ENCODE measurements around the gene FA2H.
A peak's percentile ranks its signal among the peaks of the same experiment; 100 is the strongest.
"Not testable (repeated sequence)": the region's sequence is repeated elsewhere in the genome, so short reads cannot be mapped to it uniquely, and the experiment has no call there.

The FA2H gene

GRCh38 chr16:74723256-74723655 lies 51.4 kb downstream of the FA2H start:
- DNase-seq (ENCODE audit: low read depth) = no peak

- not testable (repeated sequence) for DNase-seq (ENCODE audit: low read depth)
Observed at GRCh38 chr16:74722156-74722555, 52.5 kb downstream of the FA2H start.

DNA sequence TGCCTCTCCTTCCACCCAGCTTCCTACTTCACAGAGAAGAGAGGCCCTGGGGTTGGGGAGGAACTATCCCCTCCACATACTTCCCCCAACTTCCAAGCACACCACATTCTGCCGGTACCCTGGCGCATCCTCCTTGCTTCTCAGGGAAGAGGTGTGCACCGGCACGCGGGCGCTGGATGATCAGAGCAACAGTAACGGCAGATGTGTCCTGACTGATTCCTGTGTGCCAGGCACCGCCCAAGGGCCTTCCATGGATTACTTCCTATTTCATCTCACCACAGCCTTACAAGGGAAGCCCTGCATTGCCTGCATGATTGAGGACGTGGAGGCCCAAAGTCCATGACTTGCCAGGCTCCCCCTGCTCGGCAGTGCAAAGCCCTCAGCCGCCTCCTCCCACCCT lies 52.9 kb downstream of the FA2H start:
- DNase-seq (ENCODE audit: low read depth) = no peak

DNA sequence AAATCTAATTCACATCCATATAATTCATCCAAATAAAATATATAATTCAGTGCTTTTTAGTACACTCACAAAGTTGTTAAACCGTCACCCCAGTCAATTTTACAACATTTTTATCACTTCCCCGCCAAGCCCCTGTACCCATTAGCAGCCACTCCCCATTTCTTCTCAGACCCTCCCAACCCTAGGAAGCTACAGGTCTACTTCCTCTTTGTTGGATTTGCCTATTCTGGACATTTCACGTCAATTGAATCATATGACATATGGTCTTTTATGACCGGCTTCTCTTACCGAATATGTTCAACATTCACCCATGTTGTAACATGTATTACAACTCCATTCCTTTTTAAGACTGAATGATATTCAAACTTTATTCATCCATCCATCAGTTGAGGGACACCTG lies 54.0 kb downstream of the FA2H start:
- no peak for DNase-seq (ENCODE audit: low read depth)

DNA sequence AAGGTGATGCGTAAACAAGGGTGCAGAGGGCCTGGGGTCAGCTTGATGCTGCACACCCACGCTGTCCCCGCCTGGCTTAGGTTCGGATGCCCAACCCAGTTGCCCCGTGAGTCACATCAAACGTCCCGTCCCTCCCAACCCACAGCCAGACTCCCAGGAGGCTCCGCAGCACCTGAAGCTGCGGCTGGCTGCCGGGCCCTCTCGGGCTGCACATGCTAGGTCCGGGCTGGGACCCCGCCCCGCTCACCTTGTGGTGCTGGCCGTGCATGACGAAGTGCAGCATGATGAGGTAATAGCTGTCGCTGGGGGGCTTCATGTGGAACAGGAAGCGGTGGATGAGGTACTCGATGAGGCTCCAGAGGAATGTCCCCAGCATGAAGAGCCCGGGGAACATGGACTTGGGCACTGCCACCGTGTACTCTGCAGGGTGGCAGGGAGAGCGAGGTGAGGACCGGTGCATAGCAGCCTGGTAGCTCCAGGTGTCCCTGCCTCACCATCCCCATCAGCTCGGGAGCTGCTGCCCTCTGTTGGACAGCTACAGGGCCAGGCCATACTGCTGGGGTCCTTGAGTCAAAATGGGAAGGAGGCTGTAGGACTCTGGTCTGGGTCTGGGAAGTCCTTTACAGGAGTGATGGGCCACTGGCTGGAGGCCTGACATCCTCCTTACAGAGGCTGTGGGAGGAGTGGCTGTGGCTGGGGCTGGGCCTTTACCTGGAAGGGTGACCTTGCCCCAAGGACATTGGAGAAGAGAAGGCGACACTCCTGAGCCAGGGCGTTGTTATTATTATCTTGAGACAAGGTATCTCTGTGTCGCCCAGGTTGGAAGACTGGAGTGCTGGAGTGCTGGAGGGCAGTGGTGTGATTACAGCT lies 55.6 kb downstream of the FA2H start:
- no peak for DNase-seq (ENCODE audit: low read depth)

DNA sequence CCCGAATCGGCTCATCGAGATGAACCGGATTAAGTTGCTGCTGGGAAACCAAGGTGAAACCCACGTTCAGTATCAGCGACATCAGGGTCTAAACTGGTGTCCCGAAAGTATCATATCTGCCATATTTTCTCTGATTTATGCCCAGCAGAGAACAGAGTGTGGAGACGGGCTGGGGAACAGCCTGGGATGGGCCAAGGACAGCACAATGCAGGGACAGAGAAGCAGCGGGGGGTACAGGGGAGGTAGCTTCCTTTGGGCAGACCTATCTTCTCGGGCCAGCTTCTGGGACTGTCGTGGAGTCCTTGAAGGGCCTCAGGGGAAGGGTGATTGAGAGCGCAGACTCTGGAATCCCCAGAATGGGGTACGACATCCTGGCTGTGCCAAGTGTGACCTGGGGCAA lies 56.5 kb downstream of the FA2H start:
- DNase-seq (ENCODE audit: low read depth) = no peak

GRCh38 chr16:74717367-74717766 lies 57.3 kb downstream of the FA2H start:
- DNase-seq (ENCODE audit: low read depth) = no peak

DNA sequence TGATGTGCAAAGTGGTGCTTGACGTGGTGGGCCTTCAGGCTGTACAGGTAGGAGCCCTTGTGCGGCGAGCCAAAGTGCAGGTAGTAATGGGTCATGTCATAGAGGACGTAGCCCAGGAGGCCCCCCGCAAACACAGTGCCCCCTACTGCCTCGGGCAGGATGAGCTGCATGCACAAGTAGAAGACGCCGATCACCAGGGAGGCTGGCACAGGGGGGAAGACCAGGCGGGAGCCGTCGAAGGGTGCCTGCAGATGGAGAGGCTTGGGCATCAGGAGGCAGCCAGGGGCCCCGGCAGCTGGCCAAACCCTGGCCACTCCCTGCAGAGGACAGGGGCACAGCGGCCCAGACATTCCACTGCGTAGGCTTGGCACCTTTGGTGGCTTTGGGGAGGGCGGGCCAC lies 58.3 kb downstream of the FA2H start:
- DNase-seq (ENCODE audit: low read depth) = no peak

- no peak for DNase-seq (ENCODE audit: low read depth)
Observed at GRCh38 chr16:74713876-74714275, 60.7 kb downstream of the FA2H start.

DNA sequence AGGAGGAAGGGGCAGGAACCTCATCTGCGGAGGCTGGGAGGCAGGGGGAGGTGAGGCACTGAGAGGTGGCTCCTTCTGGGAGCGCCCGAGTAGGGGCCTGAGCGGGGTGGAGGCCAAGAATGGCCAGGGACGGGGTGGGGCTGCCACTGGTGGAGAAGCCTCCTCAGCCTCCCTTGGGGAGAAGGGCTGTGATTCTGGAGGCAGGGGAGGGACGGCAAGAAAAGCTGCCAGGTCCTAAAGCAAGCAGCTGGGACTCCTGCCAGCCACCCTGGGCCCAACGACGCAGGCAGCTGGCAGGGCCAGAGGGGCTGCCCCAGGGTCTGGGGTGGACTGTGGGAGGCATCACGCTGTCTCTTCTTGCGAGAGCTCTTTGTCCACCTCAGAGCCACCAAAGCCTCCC lies 61.3 kb downstream of the FA2H start:
- DNase-seq (ENCODE audit: low read depth) = no peak

GRCh38 chr16:74711938-74712337 lies 62.7 kb downstream of the FA2H start:
- DNase-seq (ENCODE audit: low read depth) = no peak

DNA sequence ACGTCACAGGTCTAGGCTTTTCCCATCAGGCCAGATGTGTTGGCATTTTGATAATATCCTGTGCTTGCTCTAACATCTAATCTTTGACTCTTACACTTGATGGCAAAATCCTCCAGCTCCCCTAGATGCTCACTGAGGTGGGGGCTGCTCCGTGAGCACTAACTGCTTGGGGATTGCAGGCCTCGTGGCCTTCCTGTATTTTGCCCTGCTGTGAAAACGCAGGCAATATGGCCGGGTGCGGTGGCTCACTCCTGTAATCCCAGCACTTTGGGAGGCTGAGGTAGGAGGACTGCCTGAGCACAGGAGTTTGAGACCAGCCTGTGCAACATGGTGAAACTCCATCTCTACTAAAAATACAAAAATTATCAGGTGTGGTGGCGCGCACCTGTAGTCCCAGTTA lies 64.2 kb downstream of the FA2H start:
- DNase-seq (ENCODE audit: low read depth) = no peak

DNA sequence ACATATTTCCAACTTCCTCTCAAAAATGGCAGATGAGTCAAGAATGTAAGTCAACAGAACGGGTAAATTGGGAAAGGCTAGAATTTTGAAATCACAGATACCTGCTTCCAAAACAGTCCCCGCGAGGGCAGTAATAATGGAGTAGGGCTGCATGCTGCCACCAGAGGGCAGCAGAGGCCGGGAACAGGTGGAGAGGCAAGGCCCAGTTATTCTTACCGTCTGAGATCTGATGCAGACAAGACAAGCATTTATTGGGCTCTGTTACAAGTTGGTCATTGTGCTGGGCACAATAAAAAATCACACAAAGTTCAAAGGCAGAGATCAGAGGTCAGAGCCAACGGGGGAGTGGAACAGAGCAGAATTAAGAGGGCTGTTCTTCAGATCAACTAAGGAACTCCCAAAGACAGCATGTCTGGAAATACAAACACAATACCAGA lies 65.2 kb downstream of the FA2H start:
- DNase-seq (ENCODE audit: low read depth) = peak; percentile 81

DNA sequence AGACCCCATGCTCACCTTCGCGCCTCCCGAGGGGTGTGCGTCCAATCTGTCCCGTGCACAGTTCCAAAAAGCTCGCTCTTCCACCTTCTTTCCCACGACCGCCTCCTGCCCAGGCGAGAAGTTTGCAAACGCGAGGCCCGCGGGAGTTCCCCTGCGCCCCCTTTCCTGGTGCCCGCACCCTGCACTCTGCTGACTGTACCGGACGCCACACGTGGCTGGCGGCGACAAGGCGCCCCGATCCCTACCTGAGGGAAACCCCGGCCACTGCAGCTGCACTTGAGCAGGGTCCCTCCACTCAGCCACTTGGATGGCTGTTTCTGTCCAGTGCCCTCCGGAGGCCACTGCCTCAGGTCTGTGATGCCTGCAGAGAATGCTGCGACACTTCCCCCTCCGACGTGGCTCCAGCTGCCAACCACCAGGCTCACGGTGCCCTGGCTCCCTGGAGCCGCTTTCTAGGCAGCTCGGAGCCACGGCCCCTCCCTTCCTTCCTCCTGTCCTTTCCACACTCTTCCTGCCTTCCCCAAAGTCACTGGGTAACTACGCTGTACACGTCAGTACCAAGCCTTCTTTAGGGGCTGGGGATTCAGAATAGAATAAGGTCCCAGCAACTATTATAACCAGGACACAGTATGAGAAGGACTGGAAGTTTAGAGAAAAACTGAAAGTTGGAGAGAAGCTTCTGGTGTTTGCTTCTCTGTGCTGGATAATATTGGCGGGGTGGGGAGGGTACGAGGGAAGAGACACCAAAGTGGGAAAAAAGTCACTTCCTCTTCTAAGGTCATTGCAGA lies 74.0 kb downstream of the FA2H start, which contains the start of gene MLKL:
Gene MLKL, minus strand, starts transcription at position 425 of the 788 bp plus-strand sequence. CDS start 5,105 bp downstream, outside the sequence.
- DNase-seq (ENCODE audit: low read depth) = peak; percentile 41

DNA sequence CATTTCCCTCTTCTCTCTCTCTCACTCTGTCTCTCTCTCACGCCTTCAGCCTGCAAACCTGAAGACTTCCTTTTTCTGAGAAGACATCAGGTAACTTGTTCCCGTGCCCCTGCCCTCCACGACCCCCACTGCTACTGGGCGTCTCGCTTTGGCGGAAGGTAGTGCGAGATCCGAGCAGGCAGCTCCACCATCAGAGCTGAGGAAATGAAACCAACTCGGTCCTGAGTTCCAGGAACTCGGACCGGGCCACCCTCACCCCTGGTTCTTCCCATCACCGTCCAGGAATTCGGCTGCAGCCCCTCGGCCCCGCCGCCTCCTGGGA lies 74.5 kb downstream of the FA2H start:
- peak; percentile 12 for DNase-seq (ENCODE audit: low read depth)

GRCh38 chr16:74699666-74700065 lies 75.0 kb downstream of the FA2H start:
- no peak for DNase-seq (ENCODE audit: low read depth)

- DNase-seq (ENCODE audit: low read depth) = no peak
Observed at GRCh38 chr16:74698222-74698621, 76.4 kb downstream of the FA2H start.

DNA sequence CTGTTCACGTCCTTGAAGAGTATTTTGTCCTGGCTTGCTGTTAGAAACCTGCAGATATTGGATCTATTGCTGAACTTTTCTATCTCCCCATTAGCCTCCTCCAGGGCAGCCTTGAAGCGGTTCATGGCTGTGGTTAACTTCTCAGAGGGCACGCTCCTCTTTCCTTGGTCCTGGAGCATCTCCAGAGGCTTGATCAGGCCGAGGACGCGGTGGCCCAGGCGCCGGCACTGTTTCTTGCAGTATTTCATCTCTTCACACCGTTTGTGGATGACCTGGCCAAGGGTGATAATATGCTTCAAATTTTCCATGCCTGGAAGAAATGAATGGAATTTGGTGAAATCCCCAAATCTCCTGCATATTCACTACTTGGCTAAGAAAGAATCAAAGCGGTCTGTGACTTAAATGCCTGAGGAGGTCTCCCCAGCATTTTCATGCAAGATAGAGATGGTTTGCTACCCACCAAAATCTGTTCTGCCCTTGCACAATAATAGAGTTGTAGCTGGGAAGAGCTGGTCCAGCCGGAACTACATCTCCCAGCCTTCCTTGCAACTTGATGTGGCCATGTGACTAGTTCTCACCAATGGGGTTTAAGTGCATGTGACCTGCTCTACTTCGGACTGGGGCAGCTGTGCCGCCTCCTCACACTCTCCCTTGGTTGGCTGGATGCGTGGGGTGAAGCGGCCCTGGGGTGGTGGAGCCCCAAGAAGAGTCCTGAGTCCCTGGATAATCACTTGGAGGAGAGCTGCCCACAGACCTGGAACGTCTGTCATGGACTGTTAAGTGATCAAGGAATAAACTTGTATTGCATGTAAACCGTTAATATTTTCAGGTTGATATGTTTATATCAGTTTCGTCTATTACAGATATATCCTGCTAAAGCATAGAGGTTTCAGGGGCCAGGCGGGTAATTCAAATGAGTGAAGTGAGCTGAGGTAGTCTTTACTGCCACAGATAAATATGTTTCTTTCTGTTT lies 78.9 kb downstream of the FA2H start:
- DNase-seq (ENCODE audit: low read depth) = peak; percentile 19

DNA sequence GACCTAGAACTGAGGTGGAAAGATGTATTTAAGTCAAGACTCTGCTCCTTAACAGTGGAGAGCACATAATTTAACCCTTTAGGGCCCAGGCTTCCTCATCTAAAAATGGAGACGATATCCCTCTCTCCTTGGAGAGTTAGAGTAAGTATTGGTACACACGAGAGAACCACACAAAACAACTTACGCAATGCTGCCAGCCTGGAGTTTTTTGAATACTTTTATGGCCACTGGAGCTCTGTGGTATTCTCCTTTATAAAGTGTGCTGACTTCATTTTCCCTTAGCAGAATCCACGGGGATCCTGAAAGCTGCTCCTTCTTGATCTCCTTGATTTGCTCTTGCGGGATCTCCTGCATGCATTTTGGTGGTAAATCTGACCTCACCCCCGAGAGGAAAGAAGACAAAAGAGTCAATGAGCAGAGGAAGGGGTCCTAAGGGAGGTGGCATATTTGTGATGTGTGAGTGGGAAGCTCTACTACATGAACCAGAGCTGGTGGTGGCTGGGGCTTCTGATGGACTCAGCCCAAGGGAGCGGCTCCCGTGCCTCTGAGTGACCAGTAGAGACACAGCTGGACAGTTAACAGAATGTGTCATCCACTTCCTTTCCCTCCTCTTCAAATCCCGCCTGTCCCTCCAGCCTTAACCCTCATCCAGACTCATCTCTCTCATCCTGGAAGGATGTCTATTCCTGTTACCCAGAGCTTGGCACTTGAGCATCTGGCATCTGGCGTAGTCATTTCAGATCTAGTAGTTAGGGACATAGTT lies 83.3 kb downstream of the FA2H start:
- no peak for DNase-seq (ENCODE audit: low read depth)

DNA sequence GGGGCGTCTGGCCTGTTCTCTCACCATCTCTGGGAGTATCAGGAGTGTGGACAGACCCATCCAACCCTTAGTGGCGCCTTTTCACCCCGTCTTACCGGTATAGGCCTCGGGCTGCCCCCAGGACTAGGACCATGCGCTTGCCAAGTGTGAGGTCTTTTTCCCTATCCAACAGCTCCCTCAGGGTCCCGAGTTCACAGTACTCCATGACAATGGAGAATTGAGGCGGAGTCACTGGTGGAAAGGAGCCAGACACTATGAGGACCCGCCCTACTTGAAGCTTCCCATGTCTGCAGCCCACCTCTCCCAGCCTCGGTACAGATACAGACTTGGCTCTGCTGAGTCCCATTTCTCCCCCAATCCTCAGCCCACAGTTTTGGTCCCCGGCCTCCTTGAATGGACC lies 92.1 kb downstream of the FA2H start:
- no peak for DNase-seq (ENCODE audit: low read depth)

GRCh38 chr16:74680681-74681080 lies 93.9 kb downstream of the FA2H start:
- no peak for DNase-seq (ENCODE audit: low read depth)

All from activated T-cell treated with anti-CD3 and anti-CD28 coated beads for 1 hour (primary cell).